Measurements from ENCODE around the gene PGLYRP1. TPM values are rescaled to one million over a fixed set of nuclear protein-coding genes. Genes with fewer than 3 reads are reported as not detected.

Gene PGLYRP1
- total RNA-seq, 2 experiments from 2014 or later = not detected

GRCh38 chr19:46025835-46026234, 3.0 kb upstream of the PGLYRP1 start:
- Mint-ChIP-seq H3K9me3 (no peaks in the 10 kb centered on the region), H3K27me3 (peaks cover 30% of the 10 kb centered on the region), H3K36me3 (ENCODE audit: low read depth) (no peaks in the 10 kb centered on the region), H3K27ac (no peak overlapping the region), H3K4me3 (no peak overlapping the region), H3K4me1 (peaks cover 14% of the 10 kb centered on the region)
- DNase-seq = no peak
- POLR2A ChIA-PET = no interaction called here
- CTCF ChIA-PET = interaction anchor here (1.2 kb wide), 1 partner anchor 24 kb away, joined by 4 read pairs; no protein-coding TSS in a partner anchor

DNA sequence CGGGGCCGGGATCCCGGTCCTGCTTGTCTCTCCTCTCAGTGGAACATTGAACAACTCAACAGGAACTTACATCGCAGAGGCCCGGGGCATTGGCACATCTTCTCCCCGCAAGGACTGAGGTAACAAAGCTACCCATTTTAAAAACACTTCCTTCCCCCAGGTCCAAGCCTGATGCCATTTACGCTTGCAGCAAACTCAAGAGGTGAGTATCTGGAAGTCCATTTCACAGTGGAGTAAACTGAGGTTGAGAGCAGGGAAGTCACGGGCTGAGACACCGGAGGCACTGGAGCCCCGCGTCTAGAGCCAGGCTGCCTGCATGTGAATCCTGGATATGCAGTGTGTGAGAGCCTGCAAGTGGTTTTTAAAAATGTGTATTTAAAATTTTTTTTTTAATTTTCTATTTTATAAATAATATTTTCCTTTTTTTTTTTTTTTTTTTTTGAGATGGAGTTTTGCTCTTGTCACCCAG, 492 bp upstream of the PGLYRP1 start:
- peaks cover 28% of the 10 kb centered on the region for H3K27me3 Mint-ChIP-seq
- no peaks in the 10 kb centered on the region for H3K9me3 Mint-ChIP-seq
- DNase-seq = no peak
- CTCF ChIA-PET = interaction anchor here (1.4 kb wide), 1 partner anchor 206 kb away, joined by 3 read pairs; no protein-coding TSS in a partner anchor
- H3K4me3 Mint-ChIP-seq = no peak overlapping the region
- H3K36me3 Mint-ChIP-seq (ENCODE audit: low read depth) = no peaks in the 10 kb centered on the region
- POLR2A ChIA-PET = no interaction called here
- peaks cover 12% of the 10 kb centered on the region for H3K4me1 Mint-ChIP-seq
- no peak overlapping the region for H3K27ac Mint-ChIP-seq

GRCh38 chr19:46022061-46022430, 807 bp downstream of the PGLYRP1 start:
- Mint-ChIP-seq H3K27ac (no peak overlapping the region), H3K27me3 (peaks cover 28% of the 10 kb centered on the region)

GRCh38 chr19:46021531-46022041, 1.3 kb downstream of the PGLYRP1 start:
- Mint-ChIP-seq H3K9me3 (no peaks in the 10 kb centered on the region), H3K4me1 (peaks cover 12% of the 10 kb centered on the region), H3K27ac (no peak overlapping the region), H3K27me3 (peaks cover 24% of the 10 kb centered on the region), H3K36me3 (ENCODE audit: low read depth) (peaks cover 3% of the 10 kb centered on the region), H3K4me3 (no peak overlapping the region)
- no peak for DNase-seq
- POLR2A ChIA-PET = no interaction called here
- CTCF ChIA-PET = no interaction called here

More at GRCh38 chr19:46022061-46022430, 807 bp downstream of the PGLYRP1 start:
- peaks cover 12% of the 10 kb centered on the region for H3K4me1 Mint-ChIP-seq
- ChIA-PET CTCF (no interaction called here), POLR2A (no interaction called here)
- no peak for DNase-seq
- no peaks in the 10 kb centered on the region for H3K9me3 Mint-ChIP-seq
- no peak overlapping the region for H3K4me3 Mint-ChIP-seq
- peaks cover under 1% of the 10 kb centered on the region for H3K36me3 Mint-ChIP-seq (ENCODE audit: low read depth)

GRCh38 chr19:46020819-46021125, 2.1 kb downstream of the PGLYRP1 start:
- Mint-ChIP-seq H3K27ac (no peak overlapping the region), H3K36me3 (ENCODE audit: low read depth) (peaks cover 5% of the 10 kb centered on the region), H3K27me3 (peaks cover 22% of the 10 kb centered on the region), H3K9me3 (no peaks in the 10 kb centered on the region), H3K4me3 (no peak overlapping the region), H3K4me1 (peaks cover 9% of the 10 kb centered on the region)
- ChIA-PET CTCF (no interaction called here), POLR2A (no interaction called here)
- no peak for DNase-seq

DNA sequence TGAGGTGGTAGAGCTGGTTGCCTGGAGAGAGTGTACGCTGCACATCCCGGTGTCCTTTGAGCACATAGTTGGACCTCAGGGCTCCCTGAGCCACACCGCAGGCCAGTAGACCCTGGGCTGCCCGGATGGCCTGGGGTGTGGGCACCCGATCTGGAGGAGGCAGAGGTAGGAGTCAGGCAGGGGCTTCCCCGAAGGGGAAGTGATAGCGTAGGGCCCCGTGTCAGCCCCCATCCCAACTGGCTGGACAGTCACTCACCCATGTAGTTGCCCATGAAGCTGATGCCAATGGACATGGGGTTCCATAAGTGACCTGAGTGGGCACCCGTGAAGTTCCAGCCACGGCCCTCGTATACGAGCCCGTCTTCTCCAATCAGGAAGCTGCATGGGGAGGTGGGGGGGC, 3.6 kb downstream of the PGLYRP1 start:
- CTCF ChIA-PET = interaction anchor here (0.6 to 1.6 kb wide), 2 partner anchors 14 to 37 kb away, joined by 3 read pairs; no protein-coding TSS in a partner anchor

DNA sequence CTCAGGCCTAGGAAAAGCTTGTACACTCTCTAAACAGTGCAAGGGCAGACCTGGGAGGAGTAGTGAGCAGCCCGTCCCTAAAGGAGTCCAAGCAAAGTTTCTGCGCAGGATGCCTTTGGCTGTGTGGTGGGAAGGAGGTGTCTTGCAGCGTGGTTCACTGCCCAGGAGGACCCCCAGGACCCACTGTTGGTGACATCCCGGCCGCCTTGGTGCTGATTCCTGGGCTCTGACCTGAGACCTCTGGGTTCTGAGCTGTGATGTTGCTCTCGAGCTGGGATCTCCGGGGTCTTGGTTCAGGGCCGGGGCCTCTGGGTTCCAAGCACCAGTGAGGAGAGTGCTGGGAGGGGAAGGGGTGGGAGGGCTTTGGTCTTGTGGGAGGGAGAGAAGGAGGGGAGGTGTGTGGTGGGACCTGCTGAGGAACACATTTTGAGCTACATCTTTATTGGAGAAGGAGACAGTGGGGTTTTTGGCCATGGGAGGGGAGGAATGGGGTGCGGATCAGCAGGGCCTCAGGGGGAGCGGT, 4.1 kb downstream of the PGLYRP1 start:
- H3K27me3 Mint-ChIP-seq = peaks cover 28% of the 10 kb centered on the region
- H3K9me3 Mint-ChIP-seq = no peaks in the 10 kb centered on the region
- CTCF ChIA-PET = interaction anchor here (1.6 kb wide), 1 partner anchor 13 kb away, joined by 3 read pairs; no protein-coding TSS in a partner anchor
- DNase-seq = no peak
- H3K36me3 Mint-ChIP-seq (ENCODE audit: low read depth) = peaks cover 14% of the 10 kb centered on the region
- no peak overlapping the region for H3K4me3 Mint-ChIP-seq
- H3K4me1 Mint-ChIP-seq = peaks cover 18% of the 10 kb centered on the region
- H3K27ac Mint-ChIP-seq = no peak overlapping the region
- POLR2A ChIA-PET = no interaction called here

More for the DNA sequence above, 3.6 kb downstream of the PGLYRP1 start:
- peaks cover 18% of the 10 kb centered on the region for H3K4me1 Mint-ChIP-seq
- H3K4me3 Mint-ChIP-seq = no peak overlapping the region
- POLR2A ChIA-PET = no interaction called here
- no peak overlapping the region for H3K27ac Mint-ChIP-seq
- peaks cover 14% of the 10 kb centered on the region for H3K36me3 Mint-ChIP-seq (ENCODE audit: low read depth)
- DNase-seq = no peak
- no peaks in the 10 kb centered on the region for H3K9me3 Mint-ChIP-seq
- H3K27me3 Mint-ChIP-seq = peaks cover 29% of the 10 kb centered on the region

DNA sequence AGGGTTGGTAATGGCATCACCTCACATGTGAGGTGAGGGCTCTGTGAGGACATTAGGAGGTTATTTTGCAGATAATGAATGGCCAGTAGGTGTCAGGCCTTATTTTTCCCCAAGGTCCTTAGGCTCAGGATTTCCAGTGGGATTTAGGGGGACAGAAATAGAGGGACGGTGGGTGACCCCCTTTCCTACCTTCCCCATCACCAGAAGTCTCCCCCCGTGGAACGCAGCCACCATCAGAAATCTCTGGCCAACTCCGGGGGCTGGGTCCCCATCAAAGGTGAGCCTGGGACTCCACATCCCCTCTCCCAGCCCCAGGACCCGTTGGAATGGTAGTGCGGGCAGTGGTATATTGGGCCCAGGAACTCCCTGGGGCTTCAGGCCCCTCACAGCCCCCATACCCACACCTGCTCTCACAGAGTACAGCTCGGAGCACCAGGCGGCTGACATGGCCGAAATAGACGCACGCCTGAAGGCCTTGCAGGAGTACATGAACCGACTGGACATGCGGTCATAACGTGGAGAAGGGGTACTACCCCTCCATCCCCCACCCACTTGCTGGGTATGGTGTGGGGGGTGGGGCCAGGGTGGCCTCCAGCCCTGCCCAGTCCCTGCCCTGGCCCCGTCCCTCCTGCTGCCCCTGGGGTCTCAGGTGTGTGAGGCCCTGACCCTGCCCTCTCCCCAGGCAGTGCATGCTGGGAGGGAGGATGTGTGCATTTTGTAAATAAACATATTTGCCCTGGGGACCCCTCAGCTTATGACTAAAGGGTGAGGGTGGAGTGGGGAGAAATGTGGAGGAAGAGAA, 4.8 kb downstream of the PGLYRP1 start:
- Mint-ChIP-seq H3K4me1 (peaks cover 18% of the 10 kb centered on the region), H3K9me3 (no peaks in the 10 kb centered on the region), H3K27me3 (peaks cover 25% of the 10 kb centered on the region), H3K4me3 (no peak overlapping the region), H3K36me3 (ENCODE audit: low read depth) (peaks cover 14% of the 10 kb centered on the region), H3K27ac (no peak overlapping the region)
- DNase-seq = no peak
- POLR2A ChIA-PET = no interaction called here
- CTCF ChIA-PET = interaction anchor here (1.3 to 1.7 kb wide), 4 partner anchors 10 to 40 kb away, joined by 3 to 9 read pairs (median 4); no protein-coding TSS in a partner anchor

DNA sequence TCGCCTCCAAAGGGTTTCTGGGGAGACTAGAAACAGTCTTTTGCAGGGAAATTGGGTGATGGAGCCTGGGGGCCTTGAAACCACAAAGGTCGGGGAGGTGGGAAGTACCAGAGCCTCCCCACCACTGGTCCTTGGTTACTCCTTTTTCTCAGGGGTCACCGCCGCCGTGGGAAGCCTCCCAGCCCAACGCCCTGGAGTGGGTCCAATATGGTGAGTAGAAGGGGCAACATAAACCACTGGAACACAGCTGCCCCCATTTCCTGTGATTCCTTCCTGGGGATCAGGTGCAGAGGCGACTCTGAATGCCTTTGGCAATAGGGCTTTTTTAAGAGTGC, 5.8 kb downstream of the PGLYRP1 start:
- DNase-seq = no peak
- H3K36me3 Mint-ChIP-seq (ENCODE audit: low read depth) = peaks cover 14% of the 10 kb centered on the region
- H3K4me3 Mint-ChIP-seq = peak overlapping the region; percentile 76
- peaks cover 18% of the 10 kb centered on the region for H3K4me1 Mint-ChIP-seq
- peaks cover 18% of the 10 kb centered on the region for H3K27me3 Mint-ChIP-seq
- no peaks in the 10 kb centered on the region for H3K9me3 Mint-ChIP-seq
- ChIA-PET POLR2A (no interaction called here), CTCF (interaction anchor here (0.8 to 1.7 kb wide), 6 partner anchors 11 to 247 kb away, joined by 3 to 9 read pairs (median 4); partner anchors contain the start of genes SIX5 and SYMPK)
- no peak overlapping the region for H3K27ac Mint-ChIP-seq

- no peaks in the 10 kb centered on the region for H3K9me3 Mint-ChIP-seq
- POLR2A ChIA-PET = no interaction called here
- H3K36me3 Mint-ChIP-seq (ENCODE audit: low read depth) = peaks cover 14% of the 10 kb centered on the region
- CTCF ChIA-PET = interaction anchor here (0.7 to 1.8 kb wide), 8 partner anchors 12 to 247 kb away, joined by 3 to 9 read pairs (median 4); partner anchors contain the start of genes SIX5 and SYMPK
- H3K27me3 Mint-ChIP-seq = peaks cover 16% of the 10 kb centered on the region
- peaks cover 18% of the 10 kb centered on the region for H3K4me1 Mint-ChIP-seq
- peak; percentile 81 for DNase-seq
- peak overlapping the region; percentile 76 for H3K4me3 Mint-ChIP-seq
- H3K27ac Mint-ChIP-seq = peak overlapping the region; percentile 50
Measured at GRCh38 chr19:46016426-46017094, 6.3 kb downstream of the PGLYRP1 start.

- peak; percentile 48 for DNase-seq
- H3K9me3 Mint-ChIP-seq = no peaks in the 10 kb centered on the region
- peaks cover 16% of the 10 kb centered on the region for H3K27me3 Mint-ChIP-seq
- peak overlapping the region; percentile 76 for H3K4me3 Mint-ChIP-seq
- H3K4me1 Mint-ChIP-seq = peaks cover 18% of the 10 kb centered on the region
- peak overlapping the region; percentile 50 for H3K27ac Mint-ChIP-seq
- H3K36me3 Mint-ChIP-seq (ENCODE audit: low read depth) = peaks cover 14% of the 10 kb centered on the region
- ChIA-PET POLR2A (no interaction called here), CTCF (interaction anchor here (0.7 to 1.8 kb wide), 4 partner anchors 13 to 37 kb away, joined by 3 to 9 read pairs (median 4); no protein-coding TSS in a partner anchor)
Measured at GRCh38 chr19:46015687-46016425, 7.0 kb downstream of the PGLYRP1 start.

GRCh38 chr19:46014941-46015686, 7.7 kb downstream of the PGLYRP1 start:
- Mint-ChIP-seq H3K27me3 (peaks cover 16% of the 10 kb centered on the region), H3K4me1 (peaks cover 18% of the 10 kb centered on the region), H3K9me3 (no peaks in the 10 kb centered on the region), H3K4me3 (peak overlapping the region; percentile 46), H3K27ac (no peak overlapping the region), H3K36me3 (ENCODE audit: low read depth) (peaks cover 17% of the 10 kb centered on the region)
- peak; percentile 63 for DNase-seq
- ChIA-PET CTCF (interaction anchor here (0.6 to 1.8 kb wide), 2 partner anchors 13 to 14 kb away, joined by 4 to 6 read pairs; no protein-coding TSS in a partner anchor), POLR2A (no interaction called here)

Data from activated CD4-positive, alpha-beta T cell treated with anti-CD3 and anti-CD28 coated beads, Interleukin-2, amount 10 ng/mL, durations not matched to agents 7 days and 5 days (primary cell).